T-helper 17 cell (primary cell): ENCODE data around the gene PCGF2. TPM values are rescaled to one million over a fixed set of nuclear protein-coding genes. Genes with fewer than 3 reads are reported as not detected.

ENCODE experiments used
- ATAC-seq: fragments of 150-1000 bp; cut with Tn5 transposase; 2 replicates; pipeline ENCODE4 v1.10.0; 2021; ENCODE audit warnings: mild to moderate bottlenecking, moderate library complexity
- DNase-seq, 3 donors: peaks; one replicate each; pipeline versions ENCODE4 v3.0.0 to v3.0.0-alpha.2; 2020 to 2021
- H3K9me3 ChIP-seq: one replicate; pipeline ENCODE4 v1.7.0; 2013; ENCODE audit warnings: low read length, mild to moderate bottlenecking; ENCODE audit not compliant: control insufficient read depth, poor library complexity, severe bottlenecking
- H3K27ac Mint-ChIP-seq: one replicate; pipeline ENCODE4 v1.8.0; 2022; ENCODE audit warnings: mild to moderate bottlenecking, moderate library complexity, mixed read lengths
- H3K27me3 Mint-ChIP-seq: one replicate; pipeline ENCODE4 v1.8.0; 2022; ENCODE audit warnings: mixed read lengths
- H3K36me3 Mint-ChIP-seq: one replicate; pipeline ENCODE4 v1.8.0; 2022; ENCODE audit warnings: low read depth, mixed read lengths
- H3K4me1 Mint-ChIP-seq: one replicate; pipeline ENCODE4 v1.8.0; 2022; ENCODE audit warnings: mild to moderate bottlenecking, mixed read lengths
- H3K4me3 Mint-ChIP-seq: one replicate; pipeline ENCODE4 v1.8.0; 2022; ENCODE audit warnings: mild to moderate bottlenecking, moderate library complexity, mixed read lengths
- total RNA-seq, 4 donors: library from RNA in 2 of 4; stranded (reverse) in 2 of 4; gene quantifications; one replicate each; pipeline ENCODE4 v1.2.3 and lab custom pipeline; 2022 to 2026

Gene PCGF2
- total RNA-seq, 2 donors from 2014 or later = not detected

DNA sequence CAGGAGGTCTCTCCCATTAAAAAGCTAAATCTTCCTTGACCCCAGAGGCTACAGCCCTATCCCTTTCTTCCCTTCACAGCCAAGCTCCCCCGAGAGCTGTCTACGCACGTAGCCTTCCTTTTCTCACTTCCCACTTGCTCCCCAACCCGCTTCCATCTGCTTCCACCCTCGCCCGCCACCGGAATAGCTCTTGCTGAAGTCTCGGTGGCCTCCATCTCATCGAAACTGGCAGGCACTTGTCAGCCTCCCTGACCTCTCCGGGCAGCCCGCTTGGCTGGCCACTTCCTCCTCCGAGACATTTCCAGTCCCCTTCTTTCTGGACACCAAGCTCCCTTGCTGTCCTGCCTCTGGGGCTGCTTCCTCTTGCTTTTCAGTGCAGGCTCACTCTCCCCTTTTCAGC lies 62.6 kb downstream of the PCGF2 start:
- H3K9me3 ChIP-seq = no peaks in the 10 kb centered on the region
- Mint-ChIP-seq H3K4me1 (peaks cover 7% of the 10 kb centered on the region), H3K4me3 (no peak overlapping the region), H3K27me3 (peaks cover 15% of the 10 kb centered on the region), H3K36me3 (peaks cover 4% of the 10 kb centered on the region), H3K27ac (no peak overlapping the region)
- DNase-seq (no peak), ATAC-seq (no peak)

Other genes starting within 250 kb of the PCGF2 start
- gene SRCIN1, start 142.4 kb downstream of the PCGF2 start, total RNA-seq = under 1 TPM; 0.26 to 0.52 TPM
- 1 to 10 TPM in 1 of 2 donors, under 1 TPM in 1; 0.60 to 1.1 TPM for gene EPOP, start 73.4 kb downstream of the PCGF2 start, total RNA-seq
- gene MLLT6, start 43.1 kb downstream of the PCGF2 start, total RNA-seq = 100 to 1,000 TPM; 304 to 334 TPM
- 10 to 100 TPM; 12.0 to 12.8 TPM for gene CISD3, start 18.0 kb downstream of the PCGF2 start, total RNA-seq
- gene PSMB3, start 4.4 kb upstream of the PCGF2 start, total RNA-seq = 10 to 100 TPM; 78.5 to 85.5 TPM
- 10 to 100 TPM; 28.2 to 33.5 TPM for gene PIP4K2B, start 51.2 kb upstream of the PCGF2 start, total RNA-seq
- gene CWC25, start 77.0 kb upstream of the PCGF2 start, total RNA-seq = 10 to 100 TPM; 69.6 to 88.5 TPM
- gene RPL23, start 105.4 kb upstream of the PCGF2 start, total RNA-seq = 1,000 to 10,000 TPM; 1,821 to 1,859 TPM
- gene LASP1, start 121.7 kb upstream of the PCGF2 start, total RNA-seq = 100 to 1,000 TPM; 106 to 115 TPM
- gene FBXO47, start 219.1 kb upstream of the PCGF2 start, total RNA-seq = not detected